ENCODE data around the gene FSTL4. TPM values are rescaled to one million over a fixed set of nuclear protein-coding genes. Genes with fewer than 3 reads are reported as not detected.

The FSTL4 gene
- polyA plus RNA-seq, 1 donor (not counting 4 experiments of a cell fraction or from before 2014, with no cell fraction given) = 1.7 TPM

- FAIRE-seq = no peak
- no peak overlapping the region for H2AFZ ChIP-seq (ENCODE audit: control insufficient read depth, low read length)
Observed at GRCh38 chr5:133494923-133495246, 117.5 kb downstream of the FSTL4 start.

GRCh38 chr5:133494232-133494922 is 118.0 kb downstream of the FSTL4 start:
- H3K27ac ChIP-seq (ENCODE audit: control insufficient read depth, insufficient read depth, low read length) = no peak overlapping the region

More at GRCh38 chr5:133494923-133495246, 117.5 kb downstream of the FSTL4 start:
- DNase-seq (ENCODE audit: low read depth, low spot score) = no peak
- Histone ChIP-seq H4K20me1 (ENCODE audit: control insufficient read depth, extremely low read depth, insufficient read depth, low read length) (no peaks in the 10 kb centered on the region), H3K27ac (ENCODE audit: control insufficient read depth, insufficient read depth, low read length) (no peak overlapping the region), H3K36me3 (ENCODE audit: control insufficient read depth in 2 of 2, extremely low read depth in 1 of 2, insufficient read depth in 2 of 2, low read length in 2 of 2) (no peaks in the 10 kb centered on the region), H3K27me3 (ENCODE audit: control insufficient read depth, extremely low read depth, insufficient read depth, low read length) (peaks cover 8% of the 10 kb centered on the region), H3K9ac (ENCODE audit: control insufficient read depth, extremely low read depth, insufficient read depth, low read length) (no peak overlapping the region), H3K79me2 (ENCODE audit: control insufficient read depth, insufficient read depth, low read length) (no peaks in the 10 kb centered on the region), H3K9me1 (ENCODE audit: control insufficient read depth, extremely low read depth, insufficient read depth, low read length) (peaks cover 2% of the 10 kb centered on the region), H3K4me3 (ENCODE audit: control insufficient read depth in 2 of 3, extremely low read depth in 1 of 3, insufficient read depth in 2 of 3, low read depth in 1 of 3, low read length in 3 of 3) (no peak overlapping the region), H3K4me1 (ENCODE audit: control insufficient read depth, extremely low read depth, insufficient read depth, low read length) (no peaks in the 10 kb centered on the region), H3K4me2 (ENCODE audit: control insufficient read depth, extremely low read depth, insufficient read depth, low read depth, low read length) (no peak overlapping the region), H3K9me3 (ENCODE audit: control insufficient read depth, low read depth, low read length) (no peaks in the 10 kb centered on the region)
- TF ChIP-seq EZH2 (IDR thresholded peaks at IDR 0.05; ENCODE audit: low read length) = no peak
- no peak for TF ChIP-seq CTCF (optimal IDR thresholded peaks at IDR 0.05 in 1 of 3, IDR thresholded peaks at IDR 0.05 in 1 of 3, conservative IDR thresholded peaks at IDR 0.05 in 1 of 3; ENCODE audit: extremely low read depth in 1 of 3, insufficient read depth in 2 of 3, low read length in 3 of 3)
- dilution Hi-C loops (cut with MboI; ENCODE audit: extremely low pct_ligation_motif_present, low sequenced_read_pairs) = no loop called here

More at GRCh38 chr5:133494232-133494922, 118.0 kb downstream of the FSTL4 start:
- Histone ChIP-seq H4K20me1 (ENCODE audit: control insufficient read depth, extremely low read depth, insufficient read depth, low read length) (no peaks in the 10 kb centered on the region), H3K27me3 (ENCODE audit: control insufficient read depth, extremely low read depth, insufficient read depth, low read length) (peaks cover 8% of the 10 kb centered on the region), H3K4me1 (ENCODE audit: control insufficient read depth, extremely low read depth, insufficient read depth, low read length) (no peaks in the 10 kb centered on the region), H3K9me1 (ENCODE audit: control insufficient read depth, extremely low read depth, insufficient read depth, low read length) (peaks cover 2% of the 10 kb centered on the region), H2AFZ (ENCODE audit: control insufficient read depth, low read length) (no peak overlapping the region), H3K4me3 (ENCODE audit: control insufficient read depth in 2 of 3, extremely low read depth in 1 of 3, insufficient read depth in 2 of 3, low read depth in 1 of 3, low read length in 3 of 3) (no peak overlapping the region), H3K79me2 (ENCODE audit: control insufficient read depth, insufficient read depth, low read length) (no peaks in the 10 kb centered on the region), H3K9ac (ENCODE audit: control insufficient read depth, extremely low read depth, insufficient read depth, low read length) (no peak overlapping the region), H3K9me3 (ENCODE audit: control insufficient read depth, low read depth, low read length) (no peaks in the 10 kb centered on the region), H3K36me3 (ENCODE audit: control insufficient read depth in 2 of 2, extremely low read depth in 1 of 2, insufficient read depth in 2 of 2, low read length in 2 of 2) (no peaks in the 10 kb centered on the region), H3K4me2 (ENCODE audit: control insufficient read depth, extremely low read depth, insufficient read depth, low read depth, low read length) (no peak overlapping the region)
- FAIRE-seq (no peak), DNase-seq (ENCODE audit: low read depth, low spot score) (no peak)
- TF ChIP-seq CTCF (optimal IDR thresholded peaks at IDR 0.05 in 1 of 3, IDR thresholded peaks at IDR 0.05 in 1 of 3, conservative IDR thresholded peaks at IDR 0.05 in 1 of 3; ENCODE audit: extremely low read depth in 1 of 3, insufficient read depth in 2 of 3, low read length in 3 of 3) (no peak), EZH2 (IDR thresholded peaks at IDR 0.05; ENCODE audit: low read length) (no peak)
- dilution Hi-C loops (cut with MboI; ENCODE audit: extremely low pct_ligation_motif_present, low sequenced_read_pairs) = no loop called here

Measured in keratinocyte (primary cell).